ENCODE measurements around the gene ETS2. TPM values are rescaled to one million over a fixed set of nuclear protein-coding genes. Genes with fewer than 3 reads are reported as not detected.

ETS2 gene
- total RNA-seq, 2 donors from 2014 or later = 31.4 to 37.2 TPM

DNA sequence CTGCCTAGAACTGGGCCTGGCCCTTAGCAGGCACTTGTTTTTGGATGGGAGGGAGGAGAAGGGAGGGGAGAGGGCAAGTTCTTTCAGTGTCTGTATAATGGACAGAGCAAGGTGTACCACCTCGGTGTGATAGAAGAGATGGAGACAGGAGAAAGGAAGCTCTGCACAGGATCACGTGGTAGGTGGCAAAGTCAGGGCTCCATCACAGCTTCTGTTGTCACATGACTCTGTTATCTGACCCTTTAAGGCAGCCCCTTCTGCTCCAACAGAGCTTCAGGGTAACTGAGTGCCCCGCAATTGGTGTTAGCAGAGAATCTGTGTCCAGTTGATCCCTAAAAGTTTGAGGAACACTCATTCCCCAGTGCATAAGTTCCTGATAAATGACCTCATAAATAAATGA is 16.5 kb upstream of the ETS2 start:
- H3K36me3 ChIP-seq = no peaks in the 10 kb centered on the region
- H3K27ac ChIP-seq = no peak overlapping the region
- TF ChIP-seq, protein P1, sequence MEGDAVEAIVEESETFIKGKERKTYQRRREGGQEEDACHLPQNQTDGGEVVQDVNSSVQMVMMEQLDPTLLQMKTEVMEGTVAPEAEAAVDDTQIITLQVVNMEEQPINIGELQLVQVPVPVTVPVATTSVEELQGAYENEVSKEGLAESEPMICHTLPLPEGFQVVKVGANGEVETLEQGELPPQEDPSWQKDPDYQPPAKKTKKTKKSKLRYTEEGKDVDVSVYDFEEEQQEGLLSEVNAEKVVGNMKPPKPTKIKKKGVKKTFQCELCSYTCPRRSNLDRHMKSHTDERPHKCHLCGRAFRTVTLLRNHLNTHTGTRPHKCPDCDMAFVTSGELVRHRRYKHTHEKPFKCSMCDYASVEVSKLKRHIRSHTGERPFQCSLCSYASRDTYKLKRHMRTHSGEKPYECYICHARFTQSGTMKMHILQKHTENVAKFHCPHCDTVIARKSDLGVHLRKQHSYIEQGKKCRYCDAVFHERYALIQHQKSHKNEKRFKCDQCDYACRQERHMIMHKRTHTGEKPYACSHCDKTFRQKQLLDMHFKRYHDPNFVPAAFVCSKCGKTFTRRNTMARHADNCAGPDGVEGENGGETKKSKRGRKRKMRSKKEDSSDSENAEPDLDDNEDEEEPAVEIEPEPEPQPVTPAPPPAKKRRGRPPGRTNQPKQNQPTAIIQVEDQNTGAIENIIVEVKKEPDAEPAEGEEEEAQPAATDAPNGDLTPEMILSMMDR (IDR thresholded peaks at IDR 0.05) = no peak
- no peaks in the 10 kb centered on the region for H3K27me3 ChIP-seq
- H3K9me3 ChIP-seq = peaks cover 0 to 6% of the 10 kb centered on the region in 2 donors
- H3K4me1 ChIP-seq = no peaks in the 10 kb centered on the region
- H3K4me3 ChIP-seq = no peak overlapping the region
- DNase-seq (ENCODE audit: low spot score) = no peak

DNA sequence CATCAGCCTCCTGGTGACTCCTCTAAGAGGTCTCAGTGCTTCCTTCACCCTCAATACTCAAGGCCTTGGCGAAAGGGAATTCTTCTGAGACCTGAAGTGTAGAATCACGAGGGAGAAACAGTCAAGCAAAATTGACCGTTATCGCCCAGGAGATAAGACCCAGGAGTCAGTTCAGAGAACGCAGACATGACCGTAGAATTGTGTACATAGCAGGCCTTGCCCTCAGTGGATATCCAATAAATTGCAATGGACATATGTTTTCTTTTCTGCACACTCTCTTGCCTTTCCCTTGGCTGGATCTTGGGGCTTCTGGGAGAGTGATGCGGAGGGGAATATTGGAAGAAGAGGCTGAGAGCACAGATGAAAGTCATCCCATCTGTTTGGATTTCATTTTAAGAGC is 15.7 kb upstream of the ETS2 start:
- no peak overlapping the region for H3K27ac ChIP-seq
- DNase-seq (ENCODE audit: low spot score) = no peak

DNA sequence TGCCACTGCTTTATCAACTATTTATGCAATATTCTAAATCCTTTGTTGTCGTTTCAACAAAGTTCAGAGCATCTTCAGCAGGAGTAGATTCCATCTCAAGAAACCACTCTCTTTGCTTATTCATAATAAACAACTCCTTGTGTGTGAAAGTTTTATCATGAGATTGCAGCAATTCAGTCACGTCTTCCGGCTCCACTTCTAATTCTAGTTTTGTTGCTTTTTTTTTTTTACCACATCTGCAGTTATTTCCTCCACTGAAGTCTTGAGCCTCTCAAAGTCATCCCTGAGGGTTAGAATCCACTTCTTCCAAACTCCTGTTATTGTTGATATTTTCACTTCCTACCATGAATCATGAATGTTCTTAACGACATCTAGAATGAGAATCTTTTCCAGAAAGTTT is 14.8 kb upstream of the ETS2 start:
- H3K27ac ChIP-seq = no peak overlapping the region
- TF ChIP-seq, protein P1 (IDR thresholded peaks at IDR 0.05) = no peak
- no peak overlapping the region for H3K4me3 ChIP-seq
- H3K9me3 ChIP-seq = peaks cover 0 to 6% of the 10 kb centered on the region in 2 donors
- H3K27me3 ChIP-seq = no peaks in the 10 kb centered on the region
- H3K36me3 ChIP-seq = no peaks in the 10 kb centered on the region
- DNase-seq (ENCODE audit: low spot score) = no peak
- H3K4me1 ChIP-seq = no peaks in the 10 kb centered on the region

More for the DNA sequence above, 15.7 kb upstream of the ETS2 start:
- Histone ChIP-seq H3K4me3 (no peak overlapping the region), H3K27me3 (no peaks in the 10 kb centered on the region), H3K9me3 (peaks cover 0 to 6% of the 10 kb centered on the region in 2 donors), H3K36me3 (no peaks in the 10 kb centered on the region), H3K4me1 (no peaks in the 10 kb centered on the region)
- TF ChIP-seq, protein P1 (IDR thresholded peaks at IDR 0.05) = no peak

DNA sequence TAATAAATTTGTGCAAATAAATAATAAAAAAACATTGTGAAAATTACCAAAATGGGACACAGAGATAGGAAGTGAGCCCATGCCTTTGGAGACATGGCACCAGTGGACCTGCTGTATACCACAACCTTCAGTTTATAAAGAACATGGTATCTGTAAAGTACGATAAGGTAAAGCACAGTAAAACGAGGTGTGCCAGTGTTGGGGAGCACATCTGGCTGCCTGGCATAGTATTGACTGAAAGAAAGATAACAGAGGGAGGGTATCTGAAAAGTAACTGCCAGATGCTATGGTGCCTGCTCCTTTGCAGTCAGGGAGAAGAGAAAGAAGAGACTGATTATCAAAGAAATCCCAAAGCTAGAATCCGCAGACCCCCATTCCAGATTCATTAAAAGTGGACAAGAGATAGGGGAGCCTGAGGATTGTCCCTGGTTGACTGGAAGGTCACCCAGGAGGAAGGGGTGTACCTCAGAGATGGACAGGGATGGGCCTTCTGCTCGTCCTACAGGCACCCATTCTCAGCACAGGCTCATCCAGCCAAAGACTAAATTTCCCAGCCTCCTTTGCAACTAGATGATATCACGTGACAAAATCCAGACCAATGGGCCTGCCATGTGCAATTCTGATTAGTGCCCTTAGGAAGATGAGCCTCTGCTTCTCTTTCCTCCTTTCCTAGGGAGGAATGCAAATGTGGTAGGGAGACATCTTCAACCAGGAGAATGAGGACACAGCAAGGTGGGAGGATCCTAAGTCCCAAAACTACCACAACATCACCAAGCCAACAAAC is 12.9 kb upstream of the ETS2 start:
- H3K4me1 ChIP-seq = no peaks in the 10 kb centered on the region

DNA sequence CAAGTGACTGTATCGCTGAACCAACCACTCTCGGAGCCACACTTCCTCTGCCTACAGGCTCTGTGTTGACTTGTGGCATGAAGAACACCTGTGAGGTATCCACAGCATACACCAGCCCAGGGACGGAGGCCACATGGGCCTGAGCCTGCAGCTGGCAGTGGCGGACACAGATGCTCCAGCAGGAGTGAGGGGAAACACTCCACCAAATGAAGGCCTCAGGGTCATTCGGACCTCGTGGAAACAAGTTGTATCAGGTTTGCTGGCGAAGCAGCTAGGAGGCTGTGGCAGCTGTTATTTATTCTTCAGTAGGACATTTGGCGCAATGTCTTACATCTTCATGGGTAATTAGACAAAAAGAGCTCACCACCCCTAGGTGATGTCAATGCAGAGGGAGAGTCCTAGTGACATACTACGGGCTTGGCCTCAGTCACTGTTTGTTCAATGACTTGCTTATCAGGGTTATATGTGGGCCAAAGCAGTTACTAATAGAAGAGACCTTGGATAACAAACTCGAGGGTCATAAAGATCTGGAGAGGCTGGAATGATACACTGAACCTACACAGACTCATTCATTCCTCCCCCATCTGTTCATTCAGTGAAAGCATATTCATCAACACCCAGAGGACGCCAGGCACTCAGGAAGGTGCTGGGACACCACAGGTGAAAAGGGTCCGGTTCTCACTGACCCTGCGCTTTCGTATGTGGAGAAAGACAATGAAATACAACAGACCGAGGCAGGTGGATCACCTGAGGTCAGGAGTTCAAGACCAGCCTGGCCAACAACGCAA is 11.6 kb upstream of the ETS2 start:
- no peaks in the 10 kb centered on the region for H3K27me3 ChIP-seq
- H3K9me3 ChIP-seq = peaks cover 0 to 6% of the 10 kb centered on the region in 2 donors
- TF ChIP-seq, protein P1 (IDR thresholded peaks at IDR 0.05) = no peak
- no peak overlapping the region for H3K27ac ChIP-seq
- H3K4me1 ChIP-seq = no peaks in the 10 kb centered on the region
- H3K36me3 ChIP-seq = no peaks in the 10 kb centered on the region
- H3K4me3 ChIP-seq = no peak overlapping the region
- no peak for DNase-seq (ENCODE audit: low spot score)

More for the DNA sequence above, 12.9 kb upstream of the ETS2 start:
- TF ChIP-seq, protein P1 (IDR thresholded peaks at IDR 0.05) = no peak
- Histone ChIP-seq H3K9me3 (peaks cover 0 to 6% of the 10 kb centered on the region in 2 donors), H3K36me3 (no peaks in the 10 kb centered on the region), H3K27me3 (no peaks in the 10 kb centered on the region), H3K27ac (no peak overlapping the region), H3K4me3 (no peak overlapping the region)
- no peak for DNase-seq (ENCODE audit: low spot score)

Measured in right atrium auricular region (tissue), 2 donors.